PC-3 (cell line): ENCODE data around the gene MARCHF5. TPM values are rescaled to one million over a fixed set of nuclear protein-coding genes. Genes with fewer than 3 reads are reported as not detected.

ENCODE experiments used
- ATAC-seq: fragments of 200-7000 bp; cut with Tn5 transposase; 2 replicates; pipeline ENCODE4 v1.9.1; 2020; ENCODE audit warnings: mild to moderate bottlenecking, moderate library complexity
- BruUV-seq: library from RNA; stranded (reverse); fragments of 400-500 nt; replicated peaks from 2 replicates; lab custom pipeline; 2021; lab: Mats Ljungman, UMichigan
- CTCF ChIA-PET: fragments of 300-600 bp; sonication (Branson Sonifier 250); formaldehyde crosslinking; loops from one replicate; lab custom pipeline; 2022; ENCODE audit warnings: antibody characterized with exemption; lab: Charles Lee
- POLR2A ChIA-PET: fragments of 300-600 bp; sonication (Branson Sonifier 250); formaldehyde crosslinking; loops from one replicate; lab custom pipeline; 2022; ENCODE audit warnings: antibody characterized with exemption; ENCODE audit not compliant: unreplicated experiment; lab: Charles Lee
- DNase-seq: peaks from one replicate; pipeline ENCODE4 v3.0.0-alpha.2; 2015
- H2AFZ ChIP-seq: fragments of 300-600 bp; sonication (generic); 2 replicates; pipeline ENCODE4 v1.6.0; 2016; ENCODE audit warnings: antibody characterized with exemption, low read length
- H3F3A ChIP-seq: fragments of 300-600 bp; sonication (generic); one replicate; pipeline ENCODE4 v1.6.0; 2017; ENCODE audit warnings: antibody characterized with exemption, low read length, control low read depth, mild to moderate bottlenecking; ENCODE audit not compliant: unreplicated experiment
- H3K27ac ChIP-seq: fragments of 300-600 bp; sonication (generic); 2 replicates; pipeline ENCODE4 v1.5.1; 2016; ENCODE audit warnings: mild to moderate bottlenecking, low read length
- H3K27me3 ChIP-seq: fragments of 300-600 bp; sonication (generic); 2 replicates; pipeline ENCODE4 v1.6.1; 2016; ENCODE audit warnings: low read length, mixed read lengths
- H3K36me3 ChIP-seq: fragments of 300-600 bp; sonication (generic); 2 replicates; pipeline ENCODE4 v1.6.1; 2016; ENCODE audit warnings: low read depth, mixed run types, low read length, mixed read lengths
- H3K4me1 ChIP-seq: fragments of 300-600 bp; sonication (generic); 2 replicates; pipeline ENCODE4 v1.5.1; 2016; ENCODE audit warnings: low read length; ENCODE audit not compliant: insufficient read depth
- H3K4me2 ChIP-seq: fragments of 300-600 bp; sonication (generic); 2 replicates; pipeline ENCODE4 v1.6.0; 2016; ENCODE audit warnings: low read length
- H3K4me3 ChIP-seq: fragments of 300-600 bp; sonication (generic); 2 replicates; pipeline ENCODE4 v1.5.1; 2016; ENCODE audit warnings: mild to moderate bottlenecking, low read length, mixed read lengths
- H3K79me2 ChIP-seq: fragments of 300-600 bp; sonication (generic); 2 replicates; pipeline ENCODE4 v1.6.1; 2017; ENCODE audit warnings: low read length, mixed read lengths
- H3K9ac ChIP-seq: fragments of 300-600 bp; sonication (generic); 2 replicates; pipeline ENCODE4 v1.6.0; 2016; ENCODE audit warnings: mild to moderate bottlenecking, low read length
- H3K9me2 ChIP-seq: fragments of 300-600 bp; sonication (generic); replicated peaks from 2 replicates; pipeline ENCODE4 v1.6.1; 2016; ENCODE audit warnings: mixed run types, low read length, mixed read lengths
- H3K9me3 ChIP-seq: fragments of 300-600 bp; sonication (generic); 2 replicates; pipeline ENCODE4 v1.6.1; 2016; ENCODE audit warnings: low read length, mixed read lengths
- H4K20me1 ChIP-seq: fragments of 300-600 bp; sonication (generic); 2 replicates; pipeline ENCODE4 v1.6.1; 2016; ENCODE audit warnings: low read length, mixed read lengths
- EZH2 ChIP-seq: fragments of 300-600 bp; sonication (generic); IDR thresholded peaks from one replicate; pipeline ENCODE4 v1.6.1; 2017; ENCODE audit warnings: antibody characterized with exemption, mild to moderate bottlenecking, low read length; ENCODE audit not compliant: unreplicated experiment
- EZH2phosphoT487 ChIP-seq: fragments of 300-600 bp; sonication (generic); IDR thresholded peaks from 2 replicates; pipeline ENCODE4 v1.6.1; 2018; ENCODE audit warnings: mild to moderate bottlenecking, antibody characterized with exemption, low read length, borderline replicate concordance
- intact Hi-C: fragments of 100-400 bp; cut with micrococcal nuclease; formaldehyde crosslinking; loops from 2 replicates; pipeline ENCODE4 v1.9.0; 2023
- total RNA-seq: library from RNA; depleted of rRNA; stranded (reverse); fragments of >200 nt; gene quantifications from 2 replicates; pipeline ENCODE4 v1.2.3, GENCODE V29; 2014
- TF ChIP-seq, protein P1 (sequence below): fragments of 300-600 bp; sonication (generic); conservative IDR thresholded peaks from 2 replicates; pipeline ENCODE4 v1.5.1; 2017; ENCODE audit warnings: antibody characterized with exemption, low read depth, mild to moderate bottlenecking, low read length

Gene MARCHF5
- total RNA-seq, 1 experiment from 2014 or later, result 7.4 TPM

DNA sequence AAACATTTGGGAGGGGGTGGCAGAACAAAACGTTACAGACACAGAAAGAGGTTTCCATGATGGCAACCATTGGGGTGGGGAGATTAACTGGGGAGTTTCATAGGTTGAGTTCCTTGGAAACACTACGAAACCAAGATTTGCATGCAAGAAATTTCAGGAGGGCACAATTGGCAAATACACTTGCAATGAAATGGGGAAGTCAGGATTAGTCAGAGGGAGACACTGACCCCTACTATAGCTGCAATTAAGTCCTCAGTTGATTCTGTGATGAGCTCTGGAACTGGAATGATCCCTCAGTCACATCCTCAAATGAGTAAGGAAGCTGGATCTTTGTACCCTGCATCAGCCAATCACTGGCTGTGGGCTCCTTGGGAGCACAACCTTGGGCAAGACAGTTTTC lies 22.2 kb upstream of the MARCHF5 start:
- no peak for ATAC-seq
- POLR2A ChIA-PET, result interaction anchor here (0.6 kb wide), 1 partner anchor 21 kb away, joined by 4 read pairs; no protein-coding TSS in a partner anchor

DNA sequence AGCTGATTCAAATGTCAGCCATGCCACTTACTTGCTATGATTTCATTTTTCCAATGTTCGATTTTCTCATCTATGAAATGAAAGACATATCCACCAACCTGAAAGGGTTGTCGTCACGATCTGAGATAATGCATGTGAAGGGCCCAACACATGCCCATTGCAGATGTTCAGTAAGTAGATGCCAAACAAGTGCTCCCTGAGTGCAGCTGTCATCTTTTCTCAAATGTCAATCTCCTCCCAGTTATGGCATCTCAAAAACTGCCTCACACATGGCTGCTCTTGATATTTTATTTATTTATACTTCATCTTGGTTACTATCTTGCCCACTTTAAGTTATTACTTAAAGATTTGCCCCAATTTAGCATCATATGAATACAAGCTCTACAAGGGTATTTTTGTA lies 16.9 kb upstream of the MARCHF5 start:
- H3K36me3 ChIP-seq, result no peaks in the 10 kb centered on the region
- H3K27ac ChIP-seq, result no peak overlapping the region
- H3K4me3 ChIP-seq, result no peak overlapping the region
- ChIA-PET POLR2A (no interaction called here), CTCF (no interaction called here)
- no peak overlapping the region for H3K9ac ChIP-seq
- H2AFZ ChIP-seq, result no peak overlapping the region
- no peaks in the 10 kb centered on the region for H3K9me3 ChIP-seq
- intact Hi-C loops, result no loop called here
- DNase-seq, result no peak
- H3K27me3 ChIP-seq, result no peaks in the 10 kb centered on the region
- no TSS peak for BruUV-seq
- no peak for TF ChIP-seq EZH2phosphoT487
- TF ChIP-seq, protein P1, sequence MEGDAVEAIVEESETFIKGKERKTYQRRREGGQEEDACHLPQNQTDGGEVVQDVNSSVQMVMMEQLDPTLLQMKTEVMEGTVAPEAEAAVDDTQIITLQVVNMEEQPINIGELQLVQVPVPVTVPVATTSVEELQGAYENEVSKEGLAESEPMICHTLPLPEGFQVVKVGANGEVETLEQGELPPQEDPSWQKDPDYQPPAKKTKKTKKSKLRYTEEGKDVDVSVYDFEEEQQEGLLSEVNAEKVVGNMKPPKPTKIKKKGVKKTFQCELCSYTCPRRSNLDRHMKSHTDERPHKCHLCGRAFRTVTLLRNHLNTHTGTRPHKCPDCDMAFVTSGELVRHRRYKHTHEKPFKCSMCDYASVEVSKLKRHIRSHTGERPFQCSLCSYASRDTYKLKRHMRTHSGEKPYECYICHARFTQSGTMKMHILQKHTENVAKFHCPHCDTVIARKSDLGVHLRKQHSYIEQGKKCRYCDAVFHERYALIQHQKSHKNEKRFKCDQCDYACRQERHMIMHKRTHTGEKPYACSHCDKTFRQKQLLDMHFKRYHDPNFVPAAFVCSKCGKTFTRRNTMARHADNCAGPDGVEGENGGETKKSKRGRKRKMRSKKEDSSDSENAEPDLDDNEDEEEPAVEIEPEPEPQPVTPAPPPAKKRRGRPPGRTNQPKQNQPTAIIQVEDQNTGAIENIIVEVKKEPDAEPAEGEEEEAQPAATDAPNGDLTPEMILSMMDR, result no peak
- TF ChIP-seq EZH2, result no peak
- H4K20me1 ChIP-seq, result no peaks in the 10 kb centered on the region
- no peaks in the 10 kb centered on the region for H3F3A ChIP-seq
- H3K9me2 ChIP-seq, result no peaks in the 10 kb centered on the region
- no peak overlapping the region for H3K4me2 ChIP-seq
- no peaks in the 10 kb centered on the region for H3K79me2 ChIP-seq
- ATAC-seq, result no peak
- H3K4me1 ChIP-seq, result no peaks in the 10 kb centered on the region

More for the DNA sequence above, 22.2 kb upstream of the MARCHF5 start:
- CTCF ChIA-PET, result no interaction called here
- Histone ChIP-seq H3K4me3 (no peak overlapping the region), H3K9ac (no peak overlapping the region), H3K79me2 (no peaks in the 10 kb centered on the region), H3K9me2 (no peaks in the 10 kb centered on the region), H3K4me1 (peaks cover 1% of the 10 kb centered on the region; the same call in 1 of the 2 replicates), H3K27ac (no peak overlapping the region), H3F3A (no peaks in the 10 kb centered on the region), H3K36me3 (no peaks in the 10 kb centered on the region), H2AFZ (no peak overlapping the region), H3K27me3 (no peaks in the 10 kb centered on the region), H3K9me3 (no peaks in the 10 kb centered on the region), H3K4me2 (no peak overlapping the region), H4K20me1 (no peaks in the 10 kb centered on the region)
- BruUV-seq, result no TSS peak
- TF ChIP-seq, protein P1, result no peak
- TF ChIP-seq EZH2 (no peak), EZH2phosphoT487 (no peak)
- intact Hi-C loops, result no loop called here
- no peak for DNase-seq

DNA sequence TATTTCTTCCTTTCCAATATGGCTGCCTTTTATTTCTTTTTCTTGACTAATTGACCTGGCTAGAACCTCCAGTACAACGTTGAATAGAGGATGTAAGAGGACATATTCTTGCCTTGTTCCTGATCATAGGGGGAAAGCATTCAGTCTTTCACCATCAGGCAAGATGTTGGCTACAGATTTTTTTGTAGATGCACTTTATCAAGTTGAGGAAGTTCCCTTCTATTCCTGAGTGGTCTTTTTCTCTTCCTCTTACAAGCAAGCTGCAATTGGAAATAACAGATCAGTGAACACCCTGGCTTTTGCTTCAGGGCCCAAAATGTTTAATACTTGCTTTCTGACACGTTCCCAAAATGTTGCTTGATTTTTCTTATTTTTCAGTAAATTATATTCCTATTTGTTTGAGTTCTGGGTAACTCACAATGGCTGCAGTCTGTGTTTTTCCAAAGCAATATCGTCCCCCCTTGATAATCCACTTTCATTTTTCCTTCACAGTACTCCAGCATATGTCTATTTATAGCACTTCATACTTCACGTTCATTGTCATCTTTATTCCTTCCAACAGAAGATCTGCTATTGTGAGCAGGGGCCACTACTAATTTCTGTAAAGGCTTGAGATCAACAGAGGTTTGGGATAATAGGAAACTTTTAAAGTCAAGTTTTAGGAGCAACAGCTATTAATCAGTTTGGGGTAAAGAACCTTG lies 11.8 kb upstream of the MARCHF5 start:
- H3K27ac ChIP-seq, result no peak overlapping the region
- H3K27me3 ChIP-seq, result no peaks in the 10 kb centered on the region
- no peaks in the 10 kb centered on the region for H4K20me1 ChIP-seq
- no peak overlapping the region for H3K4me3 ChIP-seq
- no TSS peak for BruUV-seq
- intact Hi-C loops, result no loop called here
- ChIA-PET CTCF (no interaction called here), POLR2A (no interaction called here)
- H3K9me2 ChIP-seq, result no peaks in the 10 kb centered on the region
- H3K79me2 ChIP-seq, result no peaks in the 10 kb centered on the region
- DNase-seq, result no peak
- no peak overlapping the region for H3K9ac ChIP-seq
- no peak for ATAC-seq
- H3K36me3 ChIP-seq, result no peaks in the 10 kb centered on the region
- H3K4me1 ChIP-seq, result no peaks in the 10 kb centered on the region
- H3F3A ChIP-seq, result no peaks in the 10 kb centered on the region
- H3K9me3 ChIP-seq, result no peaks in the 10 kb centered on the region
- no peak overlapping the region for H3K4me2 ChIP-seq
- no peak overlapping the region for H2AFZ ChIP-seq
- TF ChIP-seq, protein P1, result no peak
- TF ChIP-seq EZH2phosphoT487 (no peak), EZH2 (no peak)
